Measurements from ENCODE around the gene AFF2.

AFF2 gene

GRCh38 chrX:148700021-148700420, 199.6 kb downstream of the AFF2 start:
- no peak for DNase-seq
- in situ Hi-C loops (cut with HindIII; ENCODE audit: low pct_ligation_motif_present, low sequenced_read_pairs), result no loop called here
- H3K36me3 ChIP-seq (replicated peaks), result no peaks in the 10 kb centered on the region
- H3K27ac ChIP-seq, result no peak overlapping the region
- no peak overlapping the region for H3K4me3 ChIP-seq (ENCODE audit: low read depth, low read length)
- no peaks in the 10 kb centered on the region for H3K27me3 ChIP-seq (replicated peaks)
- TF ChIP-seq, protein P1, sequence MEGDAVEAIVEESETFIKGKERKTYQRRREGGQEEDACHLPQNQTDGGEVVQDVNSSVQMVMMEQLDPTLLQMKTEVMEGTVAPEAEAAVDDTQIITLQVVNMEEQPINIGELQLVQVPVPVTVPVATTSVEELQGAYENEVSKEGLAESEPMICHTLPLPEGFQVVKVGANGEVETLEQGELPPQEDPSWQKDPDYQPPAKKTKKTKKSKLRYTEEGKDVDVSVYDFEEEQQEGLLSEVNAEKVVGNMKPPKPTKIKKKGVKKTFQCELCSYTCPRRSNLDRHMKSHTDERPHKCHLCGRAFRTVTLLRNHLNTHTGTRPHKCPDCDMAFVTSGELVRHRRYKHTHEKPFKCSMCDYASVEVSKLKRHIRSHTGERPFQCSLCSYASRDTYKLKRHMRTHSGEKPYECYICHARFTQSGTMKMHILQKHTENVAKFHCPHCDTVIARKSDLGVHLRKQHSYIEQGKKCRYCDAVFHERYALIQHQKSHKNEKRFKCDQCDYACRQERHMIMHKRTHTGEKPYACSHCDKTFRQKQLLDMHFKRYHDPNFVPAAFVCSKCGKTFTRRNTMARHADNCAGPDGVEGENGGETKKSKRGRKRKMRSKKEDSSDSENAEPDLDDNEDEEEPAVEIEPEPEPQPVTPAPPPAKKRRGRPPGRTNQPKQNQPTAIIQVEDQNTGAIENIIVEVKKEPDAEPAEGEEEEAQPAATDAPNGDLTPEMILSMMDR (IDR thresholded peaks at IDR 0.05; ENCODE audit: low read depth, low read length, missing control alignments), result no peak

DNA sequence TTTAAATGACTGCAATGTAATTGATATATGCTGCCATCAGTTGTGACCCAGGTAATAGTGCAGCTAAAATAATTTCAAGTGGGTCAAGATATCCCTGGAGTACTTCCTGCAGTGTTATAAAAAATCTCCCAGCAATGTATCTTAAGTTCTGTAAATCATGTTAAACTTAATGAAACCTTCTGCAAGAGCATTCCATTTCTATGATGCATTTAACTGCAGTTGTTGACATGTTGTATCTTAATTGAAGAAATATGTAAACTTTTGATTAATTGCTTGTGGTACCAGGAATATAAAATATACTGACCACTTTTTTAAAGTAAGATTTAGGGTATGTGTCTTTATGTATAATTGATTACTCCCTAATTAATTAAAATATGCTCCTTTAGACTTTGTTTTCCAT, 213.6 kb downstream of the AFF2 start:
- Histone ChIP-seq H3K4me3 (ENCODE audit: low read depth, low read length) (no peak overlapping the region), H3K27ac (no peak overlapping the region), H3K27me3 (replicated peaks) (no peaks in the 10 kb centered on the region), H3K36me3 (replicated peaks) (no peaks in the 10 kb centered on the region)
- no peak for DNase-seq
- in situ Hi-C loops (cut with HindIII; ENCODE audit: low pct_ligation_motif_present, low sequenced_read_pairs), result no loop called here
- TF ChIP-seq, protein P1 (IDR thresholded peaks at IDR 0.05; ENCODE audit: low read depth, low read length, missing control alignments), result no peak

- no peaks in the 10 kb centered on the region for H3K27me3 ChIP-seq (replicated peaks)
- no peaks in the 10 kb centered on the region for H3K36me3 ChIP-seq (replicated peaks)
- in situ Hi-C loops (cut with HindIII; ENCODE audit: low pct_ligation_motif_present, low sequenced_read_pairs), result no loop called here
- no peak overlapping the region for H3K27ac ChIP-seq
- no peak for DNase-seq
- H3K4me3 ChIP-seq (ENCODE audit: low read depth, low read length), result no peak overlapping the region
- TF ChIP-seq, protein P1 (IDR thresholded peaks at IDR 0.05; ENCODE audit: low read depth, low read length, missing control alignments), result no peak
Observed at GRCh38 chrX:148715361-148715760, 214.9 kb downstream of the AFF2 start.

DNA sequence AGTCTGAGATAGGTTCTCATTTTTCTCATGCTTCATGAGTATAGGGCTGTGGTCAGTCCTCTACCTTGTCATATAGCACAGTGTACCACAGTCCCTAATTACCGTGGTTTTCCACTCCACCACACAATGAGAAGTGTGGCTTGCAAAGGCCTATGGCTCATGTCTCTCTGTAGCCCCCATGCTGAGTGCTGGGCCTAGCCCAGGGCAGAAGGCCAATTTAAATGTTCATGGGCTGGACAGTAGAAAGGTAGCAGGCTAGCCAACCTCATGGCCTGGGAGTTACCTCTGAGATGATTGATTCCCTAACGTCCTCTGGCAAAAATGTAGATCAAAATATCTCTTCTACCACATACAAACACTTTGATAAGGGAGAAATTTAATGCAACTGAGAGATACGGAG, 222.5 kb downstream of the AFF2 start:
- TF ChIP-seq, protein P1 (IDR thresholded peaks at IDR 0.05; ENCODE audit: low read depth, low read length, missing control alignments), result no peak
- in situ Hi-C loops (cut with HindIII; ENCODE audit: low pct_ligation_motif_present, low sequenced_read_pairs), result no loop called here
- no peaks in the 10 kb centered on the region for H3K36me3 ChIP-seq (replicated peaks)
- no peak for DNase-seq
- H3K27me3 ChIP-seq (replicated peaks), result no peaks in the 10 kb centered on the region
- no peak overlapping the region for H3K4me3 ChIP-seq (ENCODE audit: low read depth, low read length)
- no peak overlapping the region for H3K27ac ChIP-seq

DNA sequence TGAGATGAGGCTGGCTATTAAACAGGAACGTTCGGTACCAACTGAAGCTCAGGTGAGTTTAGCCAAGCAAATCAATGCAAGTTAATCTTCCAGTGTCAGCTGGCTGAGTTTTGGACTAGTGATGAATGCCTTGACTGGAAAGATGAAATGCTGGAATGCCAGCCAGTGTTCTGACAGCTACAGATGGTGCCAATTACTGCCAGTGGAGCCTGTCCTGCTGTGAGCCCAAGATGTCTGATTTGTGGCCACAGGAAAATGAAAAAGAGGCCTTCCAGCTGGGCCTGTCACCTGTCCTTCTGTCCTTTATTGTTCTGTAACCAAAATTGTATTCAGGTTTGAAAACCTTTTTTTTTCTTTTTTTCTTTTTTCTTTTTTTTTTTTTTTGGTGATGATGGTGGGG, 223.1 kb downstream of the AFF2 start:
- Histone ChIP-seq H3K27me3 (replicated peaks) (no peaks in the 10 kb centered on the region), H3K4me3 (ENCODE audit: low read depth, low read length) (no peak overlapping the region), H3K27ac (no peak overlapping the region), H3K36me3 (replicated peaks) (no peaks in the 10 kb centered on the region)
- in situ Hi-C loops (cut with HindIII; ENCODE audit: low pct_ligation_motif_present, low sequenced_read_pairs), result no loop called here
- TF ChIP-seq, protein P1 (IDR thresholded peaks at IDR 0.05; ENCODE audit: low read depth, low read length, missing control alignments), result no peak
- no peak for DNase-seq

DNA sequence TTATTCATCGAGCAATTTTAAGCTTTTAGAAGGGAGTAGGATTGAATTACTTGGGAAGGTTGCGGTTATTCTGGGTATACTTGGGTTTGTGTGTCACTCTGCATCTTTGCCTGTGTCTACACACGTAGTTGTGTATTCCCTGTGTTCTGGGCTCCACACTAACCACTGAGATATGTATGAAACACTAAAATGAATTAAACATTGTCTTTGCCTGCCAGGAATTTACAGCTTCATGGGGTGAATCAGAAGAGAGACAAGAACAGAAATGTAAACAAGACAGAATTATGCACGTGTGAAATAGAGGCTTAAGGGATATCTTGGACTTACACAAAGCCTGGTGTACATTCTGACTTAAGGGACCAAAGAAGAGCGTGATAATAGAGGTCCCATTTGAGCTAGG, 228.5 kb downstream of the AFF2 start:
- DNase-seq, result no peak
- H3K4me3 ChIP-seq (ENCODE audit: low read depth, low read length), result no peak overlapping the region
- no peaks in the 10 kb centered on the region for H3K36me3 ChIP-seq (replicated peaks)
- TF ChIP-seq, protein P1 (IDR thresholded peaks at IDR 0.05; ENCODE audit: low read depth, low read length, missing control alignments), result no peak
- H3K27me3 ChIP-seq (replicated peaks), result no peaks in the 10 kb centered on the region
- no peak overlapping the region for H3K27ac ChIP-seq
- in situ Hi-C loops (cut with HindIII; ENCODE audit: low pct_ligation_motif_present, low sequenced_read_pairs), result no loop called here
